Smooth muscle cell (in vitro differentiated cells): ENCODE data around the gene SMYD5. TPM values are rescaled to one million over a fixed set of nuclear protein-coding genes. Genes with fewer than 3 reads are reported as not detected.

Source experiments
- DNase-seq: peaks from one replicate; lab custom pipeline; 2025; ENCODE audit not compliant: unreplicated experiment; lab: John Stamatoyannopoulos, UW
- H2AFZ ChIP-seq: fragments of 200-600 bp; sonication (generic); 2 replicates; pipeline ENCODE4 v1.6.0; 2016; ENCODE audit warnings: antibody characterized with exemption, low read depth, mild to moderate bottlenecking
- H3F3A ChIP-seq: fragments of 200-600 bp; sonication (generic); 2 replicates; pipeline ENCODE4 v1.6.0; 2017; ENCODE audit warnings: antibody characterized with exemption, low read depth
- H3K27ac ChIP-seq: fragments of 200-600 bp; sonication (generic); 2 replicates; pipeline ENCODE4 v1.5.1; 2016; ENCODE audit warnings: low read depth, mild to moderate bottlenecking
- H3K27me3 ChIP-seq: fragments of 200-600 bp; sonication (generic); 2 replicates; pipeline ENCODE4 v1.6.1; 2016; ENCODE audit warnings: low read depth, mild to moderate bottlenecking
- H3K36me3 ChIP-seq: fragments of 200-600 bp; sonication (generic); 2 replicates; pipeline ENCODE4 v1.5.1; 2016; ENCODE audit warnings: low read depth
- H3K4me1 ChIP-seq: fragments of 200-600 bp; sonication (generic); 2 replicates; pipeline ENCODE4 v1.5.1; 2016; ENCODE audit warnings: low read depth
- H3K4me2 ChIP-seq: fragments of 200-600 bp; sonication (generic); 2 replicates; pipeline ENCODE4 v1.6.0; 2016; ENCODE audit warnings: mild to moderate bottlenecking
- H3K4me3 ChIP-seq: fragments of 200-600 bp; sonication (generic); 2 replicates; pipeline ENCODE4 v1.5.1; 2016; ENCODE audit warnings: mild to moderate bottlenecking
- H3K79me2 ChIP-seq: fragments of 200-600 bp; sonication (generic); 2 replicates; pipeline ENCODE4 v1.6.0; 2016; ENCODE audit warnings: low read depth, mild to moderate bottlenecking
- H3K9ac ChIP-seq: fragments of 200-600 bp; sonication (generic); 2 replicates; pipeline ENCODE4 v1.6.0; 2016; ENCODE audit warnings: low read depth
- H3K9me3 ChIP-seq: fragments of 200-600 bp; sonication (generic); replicated peaks from 2 replicates; pipeline ENCODE4 v1.5.1; 2016; ENCODE audit warnings: low read depth
- H4K20me1 ChIP-seq: fragments of 200-600 bp; sonication (generic); 2 replicates; pipeline ENCODE4 v1.6.0; 2016; ENCODE audit warnings: low read depth
- CTCF ChIP-seq: fragments of 200-600 bp; sonication (generic); IDR thresholded peaks from 2 replicates; pipeline ENCODE4 v1.5.1; 2017; ENCODE audit warnings: borderline replicate concordance, mild to moderate bottlenecking, antibody characterized with exemption; ENCODE audit not compliant: insufficient read depth, poor library complexity, severe bottlenecking
- WGBS: methylation state at CpG from one replicate; pipeline ENCODE4 v1.1.7; 2016; ENCODE audit warnings: low lambda C conversion rate; 5-methylcytosine and 5-hydroxymethylcytosine counted together
- polyA plus RNA-seq: library from polyadenylated mRNA; unstranded; fragments of >200 nt; fragmentation: Nextera tagmentation; extraction: Ambion mirVana; gene quantifications from 2 replicates; pipeline ENCODE4 v1.2.1, GENCODE V29; 2016
- total RNA-seq: library from RNA; depleted of rRNA; stranded (reverse); fragments of >200 nt; gene quantifications from 2 replicates; pipeline ENCODE4 v1.2.3, GENCODE V29; 2014

Gene SMYD5
- total and polyA plus RNA-seq, 2 experiments from 2014 or later: 10.8 to 16.5 TPM

GRCh38 chr2:73257425-73258125, 43.5 kb downstream of the SMYD5 start:
- no peaks in the 10 kb centered on the region for H4K20me1 ChIP-seq
- H3K4me1 ChIP-seq: no peaks in the 10 kb centered on the region
- no peak overlapping the region for H3K4me3 ChIP-seq
- TF ChIP-seq CTCF: no peak
- H3K27me3 ChIP-seq: no peaks in the 10 kb centered on the region
- no peak overlapping the region for H2AFZ ChIP-seq
- no peaks in the 10 kb centered on the region for H3K9me3 ChIP-seq
- no peak overlapping the region for H3K4me2 ChIP-seq
- H3K36me3 ChIP-seq: no peaks in the 10 kb centered on the region
- no peak for DNase-seq
- no peak overlapping the region for H3K27ac ChIP-seq
- 94% methylated on average over 10 of the region's 10 CpGs for WGBS
- no peaks in the 10 kb centered on the region for H3K79me2 ChIP-seq
- no peaks in the 10 kb centered on the region for H3F3A ChIP-seq
- H3K9ac ChIP-seq: no peak overlapping the region

GRCh38 chr2:73258186-73258912, 44.3 kb downstream of the SMYD5 start:
- no peak overlapping the region for H3K4me3 ChIP-seq
- no peak overlapping the region for H3K9ac ChIP-seq
- H3F3A ChIP-seq: no peaks in the 10 kb centered on the region
- H3K4me2 ChIP-seq: no peak overlapping the region
- H2AFZ ChIP-seq: no peak overlapping the region
- H3K4me1 ChIP-seq: no peaks in the 10 kb centered on the region
- no peaks in the 10 kb centered on the region for H3K9me3 ChIP-seq
- no peaks in the 10 kb centered on the region for H4K20me1 ChIP-seq
- H3K27me3 ChIP-seq: no peaks in the 10 kb centered on the region
- no peak for DNase-seq
- 93% methylated on average over 8 of the region's 8 CpGs for WGBS
- no peaks in the 10 kb centered on the region for H3K79me2 ChIP-seq
- no peak for TF ChIP-seq CTCF
- H3K27ac ChIP-seq: no peak overlapping the region
- H3K36me3 ChIP-seq: no peaks in the 10 kb centered on the region

GRCh38 chr2:73258913-73259215, 44.8 kb downstream of the SMYD5 start:
- Histone ChIP-seq H3F3A (no peaks in the 10 kb centered on the region), H3K4me3 (no peak overlapping the region), H3K27ac (no peak overlapping the region), H3K4me2 (no peak overlapping the region), H4K20me1 (no peaks in the 10 kb centered on the region), H2AFZ (no peak overlapping the region), H3K79me2 (no peaks in the 10 kb centered on the region), H3K4me1 (no peaks in the 10 kb centered on the region), H3K9me3 (no peaks in the 10 kb centered on the region), H3K27me3 (no peaks in the 10 kb centered on the region), H3K9ac (no peak overlapping the region), H3K36me3 (no peaks in the 10 kb centered on the region)
- DNase-seq: no peak
- no peak for TF ChIP-seq CTCF
- WGBS: 97% methylated on average over 9 of the region's 9 CpGs
